ENCODE measurements around the gene FAAP20.

DNA sequence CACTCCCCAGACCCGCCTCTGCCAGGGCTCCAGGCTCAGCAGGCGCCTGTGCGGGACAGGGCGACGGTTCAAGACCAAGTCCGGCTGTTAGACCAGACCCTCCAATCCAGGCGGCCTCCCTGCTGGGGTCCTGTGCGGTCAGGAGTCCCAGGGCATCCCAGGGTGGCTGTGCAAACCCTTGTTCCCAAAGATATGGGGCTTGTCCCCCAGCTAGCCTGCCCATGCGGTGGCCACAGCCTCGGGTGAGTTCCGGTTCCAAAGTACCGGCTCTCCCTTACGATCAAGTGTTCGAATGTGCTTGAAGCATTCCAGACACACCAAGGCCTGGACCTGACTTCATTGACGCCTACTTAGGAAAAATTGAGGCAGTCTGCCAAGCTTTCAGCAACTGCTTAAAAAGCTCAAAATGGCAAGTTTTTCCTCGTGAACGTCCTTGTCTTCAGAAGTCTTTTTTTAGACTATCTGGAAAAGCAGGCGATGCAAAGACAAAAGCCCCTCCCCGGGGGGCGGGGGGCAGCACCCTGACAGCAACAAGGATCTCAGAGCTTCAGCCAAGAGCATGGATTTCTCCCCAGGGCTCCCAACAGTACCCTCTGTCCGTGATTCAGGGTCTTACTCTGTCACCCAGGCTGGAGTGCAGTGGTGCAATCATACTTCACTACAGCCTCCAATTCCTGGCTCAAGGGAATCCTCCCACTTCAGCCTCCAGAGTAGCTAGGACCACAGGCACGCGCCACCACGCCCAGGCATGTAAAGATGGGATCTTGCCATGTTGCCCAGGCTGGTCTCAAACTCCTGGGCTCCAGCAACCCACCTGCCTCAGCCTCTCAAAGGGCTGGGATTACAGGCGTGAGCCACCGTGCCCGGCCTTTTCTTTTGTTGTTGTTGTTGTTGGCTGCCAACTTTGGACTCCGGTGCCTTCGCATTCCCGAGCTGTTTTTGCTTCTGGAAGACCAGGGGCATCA is 2.3 kb downstream of the FAAP20 start:
- no peak for TF ChIP-seq CTCF (IDR thresholded peaks at IDR 0.05)
- TF ChIP-seq POLR2A (IDR thresholded peaks at IDR 0.05), result no peak
